HL-60 (cell line): ENCODE results near the gene CDC42EP1.

ENCODE experiments used
- GABPA ChIP-seq: IDR thresholded peaks from 2 replicates; pipeline ENCODE4 v1.6.1; 2012; ENCODE audit warnings: low read depth
- POLR2AphosphoS5 ChIP-seq: IDR thresholded peaks from 2 replicates; pipeline ENCODE4 v1.6.1; 2012; ENCODE audit warnings: low read depth
- SPI1 ChIP-seq: IDR thresholded peaks from 2 replicates; pipeline ENCODE4 v1.6.1; 2012; ENCODE audit warnings: low read depth, mild to moderate bottlenecking, borderline replicate concordance
- TF ChIP-seq, protein P1 (sequence below): IDR thresholded peaks from one replicate; pipeline ENCODE4 v1.5.1; 2011; ENCODE audit warnings: low read length, control low read depth, inconsistent platforms; ENCODE audit not compliant: insufficient read depth
- TF ChIP-seq, protein P2 (sequence below): IDR thresholded peaks from 2 replicates; pipeline ENCODE4 v1.6.1; 2012; ENCODE audit warnings: low read depth; ENCODE audit not compliant: insufficient replicate concordance

DNA sequence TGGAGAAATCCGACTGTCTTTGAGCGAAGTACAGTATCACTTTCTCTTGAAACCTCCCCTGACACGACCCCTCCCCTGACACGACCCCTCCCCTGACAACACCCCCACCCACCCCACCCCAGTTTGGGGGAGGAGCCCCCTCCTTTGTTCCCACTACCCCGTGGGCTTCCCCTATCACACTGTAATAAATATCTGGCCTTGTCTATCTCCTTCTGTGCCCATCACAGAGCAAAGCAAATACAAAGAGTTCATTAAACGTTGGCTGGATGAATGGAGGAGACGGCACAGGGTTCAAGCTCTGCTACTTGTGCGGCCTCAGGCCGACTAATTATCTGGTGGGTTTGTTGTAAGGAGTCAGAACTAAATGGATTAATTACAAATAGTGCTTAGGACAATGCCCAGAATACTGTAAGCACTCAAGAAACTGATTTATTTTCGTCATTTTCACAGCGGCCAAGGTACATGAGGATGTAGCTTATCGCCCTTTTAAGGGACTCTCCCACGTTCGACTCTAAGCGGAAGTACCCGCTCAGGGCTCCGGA is 47.7 kb downstream of the CDC42EP1 start:
- TF ChIP-seq POLR2AphosphoS5, result no peak
- TF ChIP-seq, protein P1, sequence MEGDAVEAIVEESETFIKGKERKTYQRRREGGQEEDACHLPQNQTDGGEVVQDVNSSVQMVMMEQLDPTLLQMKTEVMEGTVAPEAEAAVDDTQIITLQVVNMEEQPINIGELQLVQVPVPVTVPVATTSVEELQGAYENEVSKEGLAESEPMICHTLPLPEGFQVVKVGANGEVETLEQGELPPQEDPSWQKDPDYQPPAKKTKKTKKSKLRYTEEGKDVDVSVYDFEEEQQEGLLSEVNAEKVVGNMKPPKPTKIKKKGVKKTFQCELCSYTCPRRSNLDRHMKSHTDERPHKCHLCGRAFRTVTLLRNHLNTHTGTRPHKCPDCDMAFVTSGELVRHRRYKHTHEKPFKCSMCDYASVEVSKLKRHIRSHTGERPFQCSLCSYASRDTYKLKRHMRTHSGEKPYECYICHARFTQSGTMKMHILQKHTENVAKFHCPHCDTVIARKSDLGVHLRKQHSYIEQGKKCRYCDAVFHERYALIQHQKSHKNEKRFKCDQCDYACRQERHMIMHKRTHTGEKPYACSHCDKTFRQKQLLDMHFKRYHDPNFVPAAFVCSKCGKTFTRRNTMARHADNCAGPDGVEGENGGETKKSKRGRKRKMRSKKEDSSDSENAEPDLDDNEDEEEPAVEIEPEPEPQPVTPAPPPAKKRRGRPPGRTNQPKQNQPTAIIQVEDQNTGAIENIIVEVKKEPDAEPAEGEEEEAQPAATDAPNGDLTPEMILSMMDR, result no peak
- TF ChIP-seq, protein P2, sequence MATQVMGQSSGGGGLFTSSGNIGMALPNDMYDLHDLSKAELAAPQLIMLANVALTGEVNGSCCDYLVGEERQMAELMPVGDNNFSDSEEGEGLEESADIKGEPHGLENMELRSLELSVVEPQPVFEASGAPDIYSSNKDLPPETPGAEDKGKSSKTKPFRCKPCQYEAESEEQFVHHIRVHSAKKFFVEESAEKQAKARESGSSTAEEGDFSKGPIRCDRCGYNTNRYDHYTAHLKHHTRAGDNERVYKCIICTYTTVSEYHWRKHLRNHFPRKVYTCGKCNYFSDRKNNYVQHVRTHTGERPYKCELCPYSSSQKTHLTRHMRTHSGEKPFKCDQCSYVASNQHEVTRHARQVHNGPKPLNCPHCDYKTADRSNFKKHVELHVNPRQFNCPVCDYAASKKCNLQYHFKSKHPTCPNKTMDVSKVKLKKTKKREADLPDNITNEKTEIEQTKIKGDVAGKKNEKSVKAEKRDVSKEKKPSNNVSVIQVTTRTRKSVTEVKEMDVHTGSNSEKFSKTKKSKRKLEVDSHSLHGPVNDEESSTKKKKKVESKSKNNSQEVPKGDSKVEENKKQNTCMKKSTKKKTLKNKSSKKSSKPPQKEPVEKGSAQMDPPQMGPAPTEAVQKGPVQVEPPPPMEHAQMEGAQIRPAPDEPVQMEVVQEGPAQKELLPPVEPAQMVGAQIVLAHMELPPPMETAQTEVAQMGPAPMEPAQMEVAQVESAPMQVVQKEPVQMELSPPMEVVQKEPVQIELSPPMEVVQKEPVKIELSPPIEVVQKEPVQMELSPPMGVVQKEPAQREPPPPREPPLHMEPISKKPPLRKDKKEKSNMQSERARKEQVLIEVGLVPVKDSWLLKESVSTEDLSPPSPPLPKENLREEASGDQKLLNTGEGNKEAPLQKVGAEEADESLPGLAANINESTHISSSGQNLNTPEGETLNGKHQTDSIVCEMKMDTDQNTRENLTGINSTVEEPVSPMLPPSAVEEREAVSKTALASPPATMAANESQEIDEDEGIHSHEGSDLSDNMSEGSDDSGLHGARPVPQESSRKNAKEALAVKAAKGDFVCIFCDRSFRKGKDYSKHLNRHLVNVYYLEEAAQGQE, result no peak
- no peak for TF ChIP-seq SPI1
- TF ChIP-seq GABPA, result no peak
